ENCODE results near the gene TBC1D9.
A peak's percentile ranks its signal among the peaks of the same experiment; 100 is the strongest.

Gene TBC1D9

DNA sequence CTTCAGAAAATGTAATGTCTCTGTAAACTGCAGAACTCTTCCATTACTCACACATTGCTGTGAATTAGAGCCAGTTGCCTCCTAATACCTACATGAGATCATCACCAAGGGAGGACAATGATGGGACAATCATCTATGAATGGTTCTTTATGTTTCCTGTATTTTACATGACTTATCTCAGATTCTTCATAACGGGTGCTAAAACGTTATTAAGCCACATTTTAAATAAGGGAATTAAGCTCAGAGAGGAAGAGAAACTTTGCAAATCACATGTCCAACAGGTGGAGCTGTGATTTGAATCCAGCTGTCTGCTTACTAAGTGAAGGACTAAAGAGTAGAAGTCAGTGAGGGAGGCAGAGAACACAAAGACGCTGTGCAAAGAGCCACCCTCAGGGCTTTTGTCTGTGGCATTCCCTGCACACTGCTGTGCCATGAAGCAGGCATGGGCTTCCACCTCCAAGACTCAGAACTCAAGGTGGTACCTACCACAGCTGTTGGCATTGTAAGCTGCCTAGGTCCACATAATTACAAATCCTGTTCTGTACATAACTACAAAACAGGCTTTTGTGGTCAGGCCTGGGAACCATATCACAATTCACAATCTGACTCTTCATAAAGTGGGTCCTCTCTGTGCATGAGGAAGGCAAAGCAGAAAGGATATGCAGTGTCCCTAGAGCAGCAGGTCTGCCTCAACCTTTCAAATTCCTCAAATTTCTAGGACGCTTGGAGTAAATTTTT lies 12.8 kb downstream of the TBC1D9 start:
- peaks cover 10% of the 10 kb centered on the region; the same call in 1 of the 2 replicates for H3K9me3 ChIP-seq (ENCODE audit: insufficient read depth, low read length)
- no peak overlapping the region for H2AFZ ChIP-seq (ENCODE audit: low read depth, low read length)
- H3K27me3 ChIP-seq (ENCODE audit: low read depth, low read length): peaks cover 13% of the 10 kb centered on the region
- H3K4me3 ChIP-seq (ENCODE audit: low read length): peak overlapping the region; percentile 61
- peaks cover 32% of the 10 kb centered on the region for H3K4me1 ChIP-seq (ENCODE audit: low read length)
- peak overlapping the region; percentile 79 for H3K27ac ChIP-seq (ENCODE audit: low read length)
- no peak for TF ChIP-seq EZH2phosphoT487 (IDR thresholded peaks at IDR 0.05; ENCODE audit: low read depth)
- TF ChIP-seq CTCF (IDR thresholded peaks at IDR 0.05; ENCODE audit: low read depth, low read length): peak; percentile 66
- H3K36me3 ChIP-seq (replicated peaks; ENCODE audit: low read depth, low read length): no peaks in the 10 kb centered on the region
- peaks cover 3% of the 10 kb centered on the region; the same call in 1 of the 2 replicates for H3K79me2 ChIP-seq (ENCODE audit: low read length)
- H3K9ac ChIP-seq (ENCODE audit: low read length): peak overlapping the region; percentile 40
- no peaks in the 10 kb centered on the region for H4K20me1 ChIP-seq (ENCODE audit: insufficient read depth, low read length)
- peak overlapping the region; percentile 83 for H3K4me2 ChIP-seq (ENCODE audit: low read length)

- H3K4me1 ChIP-seq (ENCODE audit: low read length): peaks cover 32% of the 10 kb centered on the region
- peaks cover 4% of the 10 kb centered on the region; the same call in 1 of the 2 replicates for H3K9me3 ChIP-seq (ENCODE audit: insufficient read depth, low read length)
- peak overlapping the region; percentile 40 for H3K9ac ChIP-seq (ENCODE audit: low read length)
- H3K27me3 ChIP-seq (ENCODE audit: low read depth, low read length): peaks cover 18% of the 10 kb centered on the region
- peak overlapping the region; percentile 61 for H3K4me3 ChIP-seq (ENCODE audit: low read length)
- H2AFZ ChIP-seq (ENCODE audit: low read depth, low read length): no peak overlapping the region
- peak overlapping the region; percentile 79 for H3K27ac ChIP-seq (ENCODE audit: low read length)
- no peak for TF ChIP-seq CTCF (IDR thresholded peaks at IDR 0.05; ENCODE audit: low read depth, low read length)
- no peak for TF ChIP-seq EZH2phosphoT487 (IDR thresholded peaks at IDR 0.05; ENCODE audit: low read depth)
- no peaks in the 10 kb centered on the region for H3K36me3 ChIP-seq (replicated peaks; ENCODE audit: low read depth, low read length)
- H3K4me2 ChIP-seq (ENCODE audit: low read length): peak overlapping the region; percentile 83
- no peaks in the 10 kb centered on the region for H4K20me1 ChIP-seq (ENCODE audit: insufficient read depth, low read length)
- H3K79me2 ChIP-seq (ENCODE audit: low read length): peaks cover 3% of the 10 kb centered on the region; the same call in 1 of the 2 replicates
These were observed 13.4 kb downstream of the TBC1D9 start for GRCh38 chr4:140742838-140743193.

- Histone ChIP-seq H3K9ac (ENCODE audit: low read length) (no peak overlapping the region), H3K27me3 (ENCODE audit: low read depth, low read length) (peaks cover 24% of the 10 kb centered on the region), H3K4me1 (ENCODE audit: low read length) (peaks cover 32% of the 10 kb centered on the region), H3K4me2 (ENCODE audit: low read length) (no peak overlapping the region), H3K36me3 (replicated peaks; ENCODE audit: low read depth, low read length) (no peaks in the 10 kb centered on the region), H3K9me3 (ENCODE audit: insufficient read depth, low read length) (no peaks in the 10 kb centered on the region), H4K20me1 (ENCODE audit: insufficient read depth, low read length) (no peaks in the 10 kb centered on the region), H3K4me3 (ENCODE audit: low read length) (no peak overlapping the region), H2AFZ (ENCODE audit: low read depth, low read length) (no peak overlapping the region), H3K27ac (ENCODE audit: low read length) (no peak overlapping the region), H3K79me2 (ENCODE audit: low read length) (peaks cover 3% of the 10 kb centered on the region; the same call in 1 of the 2 replicates)
- TF ChIP-seq CTCF (IDR thresholded peaks at IDR 0.05; ENCODE audit: low read depth, low read length) (no peak), EZH2phosphoT487 (IDR thresholded peaks at IDR 0.05; ENCODE audit: low read depth) (no peak)
These were observed 15.1 kb downstream of the TBC1D9 start for GRCh38 chr4:140740906-140741670.

GRCh38 chr4:140740422-140740821 lies 15.8 kb downstream of the TBC1D9 start:
- H4K20me1 ChIP-seq (ENCODE audit: insufficient read depth, low read length): no peaks in the 10 kb centered on the region

More at GRCh38 chr4:140740422-140740821, 15.8 kb downstream of the TBC1D9 start:
- Histone ChIP-seq H3K9ac (ENCODE audit: low read length) (no peak overlapping the region), H3K4me3 (ENCODE audit: low read length) (no peak overlapping the region), H3K27ac (ENCODE audit: low read length) (no peak overlapping the region), H3K9me3 (ENCODE audit: insufficient read depth, low read length) (no peaks in the 10 kb centered on the region), H3K79me2 (ENCODE audit: low read length) (peaks cover 3% of the 10 kb centered on the region; the same call in 1 of the 2 replicates), H3K36me3 (replicated peaks; ENCODE audit: low read depth, low read length) (no peaks in the 10 kb centered on the region), H3K4me2 (ENCODE audit: low read length) (no peak overlapping the region), H3K4me1 (ENCODE audit: low read length) (peaks cover 32% of the 10 kb centered on the region), H2AFZ (ENCODE audit: low read depth, low read length) (no peak overlapping the region), H3K27me3 (ENCODE audit: low read depth, low read length) (peaks cover 24% of the 10 kb centered on the region)
- no peak for TF ChIP-seq CTCF (IDR thresholded peaks at IDR 0.05; ENCODE audit: low read depth, low read length)
- TF ChIP-seq EZH2phosphoT487 (IDR thresholded peaks at IDR 0.05; ENCODE audit: low read depth): no peak

Data from OCI-LY3 (cell line).